ENCODE data around the gene TRAPPC4. TPM values are rescaled to one million over a fixed set of nuclear protein-coding genes. Genes with fewer than 3 reads are reported as not detected.
A peak's percentile ranks its signal among the peaks of the same experiment; 100 is the strongest.
"Not testable (repeated sequence)": the region's sequence is repeated elsewhere in the genome, so short reads cannot be mapped to it uniquely, and the experiment has no call there.

TRAPPC4 gene, protein sequence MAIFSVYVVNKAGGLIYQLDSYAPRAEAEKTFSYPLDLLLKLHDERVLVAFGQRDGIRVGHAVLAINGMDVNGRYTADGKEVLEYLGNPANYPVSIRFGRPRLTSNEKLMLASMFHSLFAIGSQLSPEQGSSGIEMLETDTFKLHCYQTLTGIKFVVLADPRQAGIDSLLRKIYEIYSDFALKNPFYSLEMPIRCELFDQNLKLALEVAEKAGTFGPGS
- 60.6 and 74.7 TPM in 2 replicates for total RNA-seq
- polyA plus RNA-seq = 109 and 207 TPM in 2 replicates
- polyA plus RNA-seq (2012) = 83.0 and 142 TPM in 2 replicates
- 73.0 and 116 TPM in 2 replicates for polyA minus RNA-seq (ENCODE audit: low replicate concordance)

GRCh38 chr11:119018074-119018938 is at the start of gene TRAPPC4, which contains the start of gene RPS25:
TSS of gene TRAPPC4 (plus strand) at chr11:119018766. CDS start at chr11:119018796, 30 bp downstream.
TSS of gene RPS25 (minus strand) at chr11:119018343. CDS start at chr11:119018284, 59 bp downstream.
- Histone ChIP-seq H3K79me2 (ENCODE audit: control insufficient read depth, insufficient read depth, low read length) (peaks cover 63% of the 10 kb centered on the region), H3K27me3 (ENCODE audit: control insufficient read depth, insufficient read depth, low read length) (no peaks in the 10 kb centered on the region), H3K4me1 (ENCODE audit: control insufficient read depth, extremely low read depth, insufficient read depth, low read length) (peaks cover 4% of the 10 kb centered on the region), H2AFZ (ENCODE audit: low read length) (peak within 1 kb of the TSS; percentile 98), H4K20me1 (ENCODE audit: control insufficient read depth, extremely low read depth, insufficient read depth, low read length) (no peaks in the 10 kb centered on the region), H3K27ac (ENCODE audit: insufficient read depth, low read length) (peak within 1 kb of the TSS; percentile 84), H3K9me3 (ENCODE audit: control insufficient read depth, insufficient read depth, low read depth, low read length) (no peaks in the 10 kb centered on the region), H3K4me2 (ENCODE audit: extremely low read depth, insufficient read depth, low read length) (peak within 1 kb of the TSS; percentile 94), H3K4me3 (replicated peaks in 1 of 4; ENCODE audit: control extremely low read depth in 1 of 4, insufficient read depth in 1 of 4, low read depth in 3 of 4, low read length in 4 of 4) (peak within 1 kb of the TSS; percentile 51 to 98 (median 94)), H3K36me3 (ENCODE audit: control insufficient read depth, insufficient read depth, low read length) (peaks cover 11% of the 10 kb centered on the region), H3K9ac (ENCODE audit: insufficient read depth, low read length) (peak within 1 kb of the TSS; percentile 84)
- TF ChIP-seq EZH2 (IDR thresholded peaks at IDR 0.05; ENCODE audit: low read length, missing control alignments) (no peak), CTCF (conservative IDR thresholded peaks at IDR 0.05 in 1 of 2, IDR thresholded peaks at IDR 0.05 in 1 of 2; ENCODE audit: low read depth in 1 of 2, low read length in 2 of 2) (no peak)
- DNase-seq (ENCODE audit: low read depth in 2 of 2) = peak; percentile 96

DNA sequence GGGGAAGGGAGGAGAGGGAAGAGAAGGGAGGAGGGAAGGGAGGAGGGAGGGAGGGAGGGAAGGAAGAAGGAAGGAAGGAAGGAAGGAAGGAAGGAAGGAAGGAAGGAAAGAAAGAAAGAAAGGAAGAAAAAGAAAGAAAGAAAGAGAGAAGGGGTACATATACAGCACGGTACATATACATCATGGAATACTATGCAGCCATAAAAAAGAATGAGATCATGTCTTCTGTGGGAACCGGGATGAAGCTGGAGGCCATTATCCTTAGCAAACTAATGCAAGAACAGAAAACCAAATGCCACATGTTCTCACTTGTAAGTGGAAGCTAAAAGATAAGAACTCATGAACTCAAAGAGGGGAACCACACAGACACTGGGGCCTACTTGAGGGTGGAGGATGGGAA is 49.1 kb upstream of the TRAPPC4 start:
- H3K9ac ChIP-seq (ENCODE audit: insufficient read depth, low read length); H3K4me3 ChIP-seq (replicated peaks in 1 of 4; ENCODE audit: control extremely low read depth in 1 of 4, insufficient read depth in 1 of 4, low read depth in 3 of 4, low read length in 4 of 4); H3K79me2 ChIP-seq (ENCODE audit: control insufficient read depth, insufficient read depth, low read length): not testable (repeated sequence)

DNA sequence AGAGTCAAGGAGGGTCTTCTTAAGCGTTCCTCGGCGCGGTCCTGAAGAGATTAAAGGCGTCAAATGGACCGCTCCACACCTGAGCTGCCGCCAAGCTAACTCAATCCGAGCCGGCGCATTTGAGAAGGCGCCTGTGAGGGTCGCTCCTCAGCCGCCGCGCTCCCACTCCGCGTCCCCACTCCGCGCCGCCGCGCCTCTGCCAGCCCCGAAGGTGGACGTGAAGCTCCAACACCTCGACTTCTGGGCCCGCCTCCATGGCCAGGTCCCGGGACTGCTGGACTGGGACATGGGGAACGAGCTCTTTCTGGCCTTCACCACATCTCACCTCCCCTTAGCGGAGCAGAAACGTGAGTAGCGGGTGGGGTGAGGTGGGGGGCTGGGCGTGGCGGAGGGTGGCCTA is 46.9 kb upstream of the TRAPPC4 start, which contains the start of gene FOXR1:
FOXR1 (plus strand) TSS at position 116 of the 400 bp plus-strand sequence; CDS start at position 287, 171 bp downstream.
- H4K20me1 ChIP-seq (ENCODE audit: control insufficient read depth, extremely low read depth, insufficient read depth, low read length) = no peaks in the 10 kb centered on the region
- no peaks in the 10 kb centered on the region for H3K9me3 ChIP-seq (ENCODE audit: control insufficient read depth, insufficient read depth, low read depth, low read length)
- H3K27ac ChIP-seq (ENCODE audit: insufficient read depth, low read length) = no peak within 1 kb of the TSS
- no peak for DNase-seq (ENCODE audit: low read depth in 2 of 2)
- H3K9ac ChIP-seq (ENCODE audit: insufficient read depth, low read length) = no peak within 1 kb of the TSS
- no peaks in the 10 kb centered on the region for H3K27me3 ChIP-seq (ENCODE audit: control insufficient read depth, insufficient read depth, low read length)
- H3K4me1 ChIP-seq (ENCODE audit: control insufficient read depth, extremely low read depth, insufficient read depth, low read length) = no peaks in the 10 kb centered on the region
- TF ChIP-seq CTCF (conservative IDR thresholded peaks at IDR 0.05 in 1 of 2, IDR thresholded peaks at IDR 0.05 in 1 of 2; ENCODE audit: low read depth in 1 of 2, low read length in 2 of 2) (no peak), EZH2 (IDR thresholded peaks at IDR 0.05; ENCODE audit: low read length, missing control alignments) (no peak)
- no peak within 1 kb of the TSS for H3K4me2 ChIP-seq (ENCODE audit: extremely low read depth, insufficient read depth, low read length)
- H2AFZ ChIP-seq (ENCODE audit: low read length) = no peak within 1 kb of the TSS
- no peaks in the 10 kb centered on the region for H3K36me3 ChIP-seq (ENCODE audit: control insufficient read depth, insufficient read depth, low read length)
- H3K79me2 ChIP-seq (ENCODE audit: control insufficient read depth, insufficient read depth, low read length) = no peaks in the 10 kb centered on the region
- H3K4me3 ChIP-seq (replicated peaks in 1 of 4; ENCODE audit: control extremely low read depth in 1 of 4, insufficient read depth in 1 of 4, low read depth in 3 of 4, low read length in 4 of 4) = no peak within 1 kb of the TSS

More for the DNA sequence above, 49.1 kb upstream of the TRAPPC4 start:
- not testable (repeated sequence) for H3K4me2 ChIP-seq (ENCODE audit: extremely low read depth, insufficient read depth, low read length); H3K36me3 ChIP-seq (ENCODE audit: control insufficient read depth, insufficient read depth, low read length); H3K9me3 ChIP-seq (ENCODE audit: control insufficient read depth, insufficient read depth, low read depth, low read length); H3K27me3 ChIP-seq (ENCODE audit: control insufficient read depth, insufficient read depth, low read length); DNase-seq (ENCODE audit: low read depth in 2 of 2); H3K4me1 ChIP-seq (ENCODE audit: control insufficient read depth, extremely low read depth, insufficient read depth, low read length); H2AFZ ChIP-seq (ENCODE audit: low read length); H3K27ac ChIP-seq (ENCODE audit: insufficient read depth, low read length); H4K20me1 ChIP-seq (ENCODE audit: control insufficient read depth, extremely low read depth, insufficient read depth, low read length)

Measured in fibroblast of lung (primary cell).